H1 (cell line): ENCODE data around the gene FNDC11. TPM values are rescaled to one million over a fixed set of nuclear protein-coding genes. Genes with fewer than 3 reads are reported as not detected.

Source experiments
- POU5F1 ChIP-seq: IDR thresholded peaks from 2 replicates; pipeline ENCODE4 v1.6.1; 2011; ENCODE audit warnings: low read depth, mild to moderate bottlenecking, low read length, moderate library complexity
- polyA plus RNA-seq, 7 experiments: library from polyadenylated mRNA; depleted of rRNA in 3 of 7; stranded (reverse) in 5 of 7; unstranded in 2 of 7; fragments of >200 nt in 5 of 7; fragments of 200-250 nt in 2 of 7; gene quantifications; 1 replicate in 5 of 7; 2 replicates in 1 of 7; 4 replicates in 1 of 7; pipeline versions ENCODE4 v1.2.1 to v1.2.3, GENCODE V29; 2011 to 2013; ENCODE audit warnings: missing spikeins in 2 of 7, mixed read lengths in 2 of 7
- total RNA-seq: library from RNA; stranded (reverse); fragmentation: NEBNext Ultra II Directional; extraction: Animal tissue kit (Norgen Biotek cat#: 25700); gene quantifications from 2 replicates; pipeline ENCODE4 v1.2.1, GENCODE V29; 2021
- TF ChIP-seq, protein P1 (sequence below): fragments of 300-600 bp; sonication (generic); IDR thresholded peaks from 2 replicates; pipeline ENCODE4 v1.7.1; 2012; ENCODE audit warnings: low read length, moderate library complexity, mild to moderate bottlenecking, inconsistent platforms; ENCODE audit not compliant: insufficient replicate concordance
- TF ChIP-seq, protein P2 (sequence below): IDR thresholded peaks from 2 replicates; pipeline ENCODE4 v1.6.1; 2011; ENCODE audit warnings: low read depth, mild to moderate bottlenecking, low read length; ENCODE audit not compliant: insufficient read depth

FNDC11 gene
- total and polyA plus RNA-seq, 2 of the 8 experiments (the other 6 are each of a cell fraction or from before 2014, with no cell fraction given), result 2.6 to 8.8 TPM

DNA sequence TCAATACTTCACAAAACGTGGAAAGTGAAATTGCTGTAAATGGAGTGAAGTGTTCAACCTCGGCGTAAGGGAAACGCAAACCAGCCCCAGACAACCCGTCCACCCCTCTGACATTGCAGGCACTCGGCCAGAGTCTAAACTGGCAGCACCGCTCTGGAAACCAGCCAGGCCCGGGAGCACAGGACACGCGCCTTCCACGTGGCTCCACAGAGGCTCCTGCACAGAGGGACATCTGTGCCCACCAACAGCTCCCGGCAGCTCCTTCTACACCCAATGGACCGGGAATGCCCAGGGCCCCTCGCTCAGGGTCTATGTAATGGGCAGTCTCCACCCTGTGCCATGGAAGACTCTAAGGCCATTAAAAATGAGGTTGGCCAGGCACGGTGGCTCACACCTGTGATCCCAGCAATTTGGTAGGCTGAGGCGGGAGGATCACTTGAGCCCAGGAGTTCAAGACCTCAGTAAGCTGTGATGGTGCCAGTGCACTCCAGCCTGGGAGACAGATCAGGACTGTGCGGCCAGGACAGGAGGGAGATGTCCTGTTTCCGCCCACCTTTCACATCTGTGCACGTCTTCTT lies 23.4 kb downstream of the FNDC11 start (continued):
- TF ChIP-seq, protein P1, sequence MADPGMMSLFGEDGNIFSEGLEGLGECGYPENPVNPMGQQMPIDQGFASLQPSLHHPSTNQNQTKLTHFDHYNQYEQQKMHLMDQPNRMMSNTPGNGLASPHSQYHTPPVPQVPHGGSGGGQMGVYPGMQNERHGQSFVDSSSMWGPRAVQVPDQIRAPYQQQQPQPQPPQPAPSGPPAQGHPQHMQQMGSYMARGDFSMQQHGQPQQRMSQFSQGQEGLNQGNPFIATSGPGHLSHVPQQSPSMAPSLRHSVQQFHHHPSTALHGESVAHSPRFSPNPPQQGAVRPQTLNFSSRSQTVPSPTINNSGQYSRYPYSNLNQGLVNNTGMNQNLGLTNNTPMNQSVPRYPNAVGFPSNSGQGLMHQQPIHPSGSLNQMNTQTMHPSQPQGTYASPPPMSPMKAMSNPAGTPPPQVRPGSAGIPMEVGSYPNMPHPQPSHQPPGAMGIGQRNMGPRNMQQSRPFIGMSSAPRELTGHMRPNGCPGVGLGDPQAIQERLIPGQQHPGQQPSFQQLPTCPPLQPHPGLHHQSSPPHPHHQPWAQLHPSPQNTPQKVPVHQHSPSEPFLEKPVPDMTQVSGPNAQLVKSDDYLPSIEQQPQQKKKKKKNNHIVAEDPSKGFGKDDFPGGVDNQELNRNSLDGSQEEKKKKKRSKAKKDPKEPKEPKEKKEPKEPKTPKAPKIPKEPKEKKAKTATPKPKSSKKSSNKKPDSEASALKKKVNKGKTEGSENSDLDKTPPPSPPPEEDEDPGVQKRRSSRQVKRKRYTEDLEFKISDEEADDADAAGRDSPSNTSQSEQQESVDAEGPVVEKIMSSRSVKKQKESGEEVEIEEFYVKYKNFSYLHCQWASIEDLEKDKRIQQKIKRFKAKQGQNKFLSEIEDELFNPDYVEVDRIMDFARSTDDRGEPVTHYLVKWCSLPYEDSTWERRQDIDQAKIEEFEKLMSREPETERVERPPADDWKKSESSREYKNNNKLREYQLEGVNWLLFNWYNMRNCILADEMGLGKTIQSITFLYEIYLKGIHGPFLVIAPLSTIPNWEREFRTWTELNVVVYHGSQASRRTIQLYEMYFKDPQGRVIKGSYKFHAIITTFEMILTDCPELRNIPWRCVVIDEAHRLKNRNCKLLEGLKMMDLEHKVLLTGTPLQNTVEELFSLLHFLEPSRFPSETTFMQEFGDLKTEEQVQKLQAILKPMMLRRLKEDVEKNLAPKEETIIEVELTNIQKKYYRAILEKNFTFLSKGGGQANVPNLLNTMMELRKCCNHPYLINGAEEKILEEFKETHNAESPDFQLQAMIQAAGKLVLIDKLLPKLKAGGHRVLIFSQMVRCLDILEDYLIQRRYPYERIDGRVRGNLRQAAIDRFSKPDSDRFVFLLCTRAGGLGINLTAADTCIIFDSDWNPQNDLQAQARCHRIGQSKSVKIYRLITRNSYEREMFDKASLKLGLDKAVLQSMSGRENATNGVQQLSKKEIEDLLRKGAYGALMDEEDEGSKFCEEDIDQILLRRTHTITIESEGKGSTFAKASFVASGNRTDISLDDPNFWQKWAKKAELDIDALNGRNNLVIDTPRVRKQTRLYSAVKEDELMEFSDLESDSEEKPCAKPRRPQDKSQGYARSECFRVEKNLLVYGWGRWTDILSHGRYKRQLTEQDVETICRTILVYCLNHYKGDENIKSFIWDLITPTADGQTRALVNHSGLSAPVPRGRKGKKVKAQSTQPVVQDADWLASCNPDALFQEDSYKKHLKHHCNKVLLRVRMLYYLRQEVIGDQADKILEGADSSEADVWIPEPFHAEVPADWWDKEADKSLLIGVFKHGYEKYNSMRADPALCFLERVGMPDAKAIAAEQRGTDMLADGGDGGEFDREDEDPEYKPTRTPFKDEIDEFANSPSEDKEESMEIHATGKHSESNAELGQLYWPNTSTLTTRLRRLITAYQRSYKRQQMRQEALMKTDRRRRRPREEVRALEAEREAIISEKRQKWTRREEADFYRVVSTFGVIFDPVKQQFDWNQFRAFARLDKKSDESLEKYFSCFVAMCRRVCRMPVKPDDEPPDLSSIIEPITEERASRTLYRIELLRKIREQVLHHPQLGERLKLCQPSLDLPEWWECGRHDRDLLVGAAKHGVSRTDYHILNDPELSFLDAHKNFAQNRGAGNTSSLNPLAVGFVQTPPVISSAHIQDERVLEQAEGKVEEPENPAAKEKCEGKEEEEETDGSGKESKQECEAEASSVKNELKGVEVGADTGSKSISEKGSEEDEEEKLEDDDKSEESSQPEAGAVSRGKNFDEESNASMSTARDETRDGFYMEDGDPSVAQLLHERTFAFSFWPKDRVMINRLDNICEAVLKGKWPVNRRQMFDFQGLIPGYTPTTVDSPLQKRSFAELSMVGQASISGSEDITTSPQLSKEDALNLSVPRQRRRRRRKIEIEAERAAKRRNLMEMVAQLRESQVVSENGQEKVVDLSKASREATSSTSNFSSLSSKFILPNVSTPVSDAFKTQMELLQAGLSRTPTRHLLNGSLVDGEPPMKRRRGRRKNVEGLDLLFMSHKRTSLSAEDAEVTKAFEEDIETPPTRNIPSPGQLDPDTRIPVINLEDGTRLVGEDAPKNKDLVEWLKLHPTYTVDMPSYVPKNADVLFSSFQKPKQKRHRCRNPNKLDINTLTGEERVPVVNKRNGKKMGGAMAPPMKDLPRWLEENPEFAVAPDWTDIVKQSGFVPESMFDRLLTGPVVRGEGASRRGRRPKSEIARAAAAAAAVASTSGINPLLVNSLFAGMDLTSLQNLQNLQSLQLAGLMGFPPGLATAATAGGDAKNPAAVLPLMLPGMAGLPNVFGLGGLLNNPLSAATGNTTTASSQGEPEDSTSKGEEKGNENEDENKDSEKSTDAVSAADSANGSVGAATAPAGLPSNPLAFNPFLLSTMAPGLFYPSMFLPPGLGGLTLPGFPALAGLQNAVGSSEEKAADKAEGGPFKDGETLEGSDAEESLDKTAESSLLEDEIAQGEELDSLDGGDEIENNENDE, result no peak
- TF ChIP-seq, protein P2, sequence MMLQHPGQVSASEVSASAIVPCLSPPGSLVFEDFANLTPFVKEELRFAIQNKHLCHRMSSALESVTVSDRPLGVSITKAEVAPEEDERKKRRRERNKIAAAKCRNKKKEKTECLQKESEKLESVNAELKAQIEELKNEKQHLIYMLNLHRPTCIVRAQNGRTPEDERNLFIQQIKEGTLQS, result no peak
- no peak for TF ChIP-seq POU5F1
